AG04450 (cell line): ENCODE data around the gene TMEM147. TPM values are rescaled to one million over a fixed set of nuclear protein-coding genes. Genes with fewer than 3 reads are reported as not detected.

Source experiments
- CTCF ChIA-PET: fragments of 300-600, 350-600 bp; formaldehyde crosslinking; extraction: SDS; loops from one replicate; lab custom pipeline; 2022; ENCODE audit warnings: antibody characterized with exemption, inconsistent platforms; lab: Charles Lee
- POLR2A ChIA-PET: fragments of 350-600 bp; formaldehyde crosslinking; extraction: SDS; loops from one replicate; lab custom pipeline; 2021; ENCODE audit warnings: antibody characterized with exemption, inconsistent platforms; lab: Yijun Ruan, JAX
- DNase-seq: peaks from one replicate; pipeline ENCODE4 v3.0.0-alpha.2; 2011; ENCODE audit warnings: low read depth, low spot score
- H3K27ac ChIP-seq: one replicate; pipeline ENCODE4 v1.5.1; 2012; ENCODE audit warnings: low read depth, low read length, control low read depth
- H3K27me3 ChIP-seq: one replicate; pipeline ENCODE4 v1.6.0; 2012; ENCODE audit warnings: low read length; ENCODE audit not compliant: control insufficient read depth, insufficient read depth
- H3K4me3 ChIP-seq: 2 replicates; pipeline ENCODE4 v1.5.1; 2011; ENCODE audit warnings: mild to moderate bottlenecking, low read depth, low read length, control low read depth
- H3K9me3 ChIP-seq: 2 replicates; pipeline ENCODE4 v1.5.1; 2012; ENCODE audit warnings: low read length; ENCODE audit not compliant: control insufficient read depth, insufficient read depth
- polyA plus RNA-seq: library from polyadenylated mRNA; depleted of rRNA; stranded (reverse); fragments of >200 nt; gene quantifications from 2 replicates; pipeline ENCODE4 v1.2.3, GENCODE V29; 2011
- TF ChIP-seq, protein P1 (sequence below): IDR thresholded peaks from 2 replicates; pipeline ENCODE4 v1.5.1; 2011; ENCODE audit warnings: low read depth, low read length, control low read depth, inconsistent platforms

The TMEM147 gene
- polyA plus RNA-seq, 1 experiment: 88.7 TPM

DNA sequence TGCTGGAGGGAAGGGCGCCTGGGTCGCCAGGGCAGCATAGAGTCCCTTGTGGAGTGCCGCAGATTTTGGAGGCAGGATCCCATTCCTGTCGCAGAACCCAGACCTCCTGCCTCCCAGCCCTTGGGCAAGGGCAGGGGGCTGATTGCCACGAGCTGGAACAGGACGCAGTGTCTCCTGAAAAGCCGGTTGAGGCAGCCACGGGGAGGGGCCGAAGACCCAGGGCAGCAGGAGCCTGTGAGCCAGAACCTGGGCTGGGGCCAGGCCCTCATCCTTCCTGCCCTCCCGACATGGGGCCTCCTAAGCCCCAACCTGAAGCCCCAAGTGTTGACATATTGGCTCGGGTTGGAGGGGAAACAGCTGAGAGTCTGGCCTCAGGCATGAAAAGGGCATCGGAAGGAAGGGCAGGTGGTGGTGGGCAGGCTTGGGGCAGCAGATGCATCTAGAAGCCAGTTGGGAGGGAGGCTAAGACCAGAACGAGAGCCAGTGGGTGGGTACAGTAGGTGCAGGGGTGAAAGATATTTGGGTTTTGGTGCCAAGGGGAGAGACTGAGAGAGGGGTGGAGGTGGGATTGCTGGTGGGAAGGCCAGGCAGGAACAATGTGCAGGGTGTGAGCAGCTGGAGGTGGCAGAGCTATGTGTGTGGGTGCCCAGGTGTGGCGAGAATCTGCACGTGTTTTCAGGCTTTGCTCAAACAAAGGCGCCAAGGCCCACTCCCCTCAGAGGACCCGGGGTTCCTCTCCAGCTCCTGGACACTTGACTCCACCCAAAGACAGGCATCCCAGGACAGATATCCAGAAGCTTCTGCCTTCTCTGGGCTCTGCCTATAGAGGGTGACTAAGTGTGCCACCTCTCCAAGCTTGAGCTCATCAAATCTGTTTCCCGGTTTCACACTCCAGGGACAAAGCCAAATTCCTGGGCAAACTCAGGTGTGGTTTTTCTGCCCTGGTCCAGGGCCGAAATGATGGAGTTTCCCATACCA is 15.9 kb upstream of the TMEM147 start:
- ChIA-PET POLR2A (no interaction called here), CTCF (interaction anchor here (1.0 kb wide), 2 partner anchors 19 kb away, joined by 3 to 4 read pairs; no protein-coding TSS in a partner anchor)
- no peak for DNase-seq

DNA sequence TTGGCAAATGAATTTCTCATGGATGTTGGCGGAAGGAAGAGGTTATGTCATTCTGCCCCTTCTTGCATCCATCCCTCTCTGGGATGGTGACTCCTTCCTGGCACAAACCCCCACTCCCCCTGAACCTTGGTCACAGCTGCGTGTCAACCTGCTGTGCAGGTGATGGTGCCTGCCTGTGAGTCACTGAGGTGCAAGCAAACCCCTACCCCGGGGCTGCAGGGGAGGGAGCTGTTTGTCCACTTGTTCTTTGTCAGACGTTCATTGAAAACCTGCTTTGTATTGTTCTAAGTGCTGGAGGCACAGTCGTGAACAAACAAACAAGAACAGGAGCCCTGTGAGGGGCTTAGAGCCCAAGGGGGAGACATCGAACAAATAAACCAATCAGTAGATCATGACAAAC is 14.1 kb upstream of the TMEM147 start:
- H3K27ac ChIP-seq: no peak overlapping the region
- no peak overlapping the region for H3K4me3 ChIP-seq
- ChIA-PET CTCF (interaction anchor here (1.0 kb wide), 1 partner anchor 17 kb away, joined by 3 read pairs; no protein-coding TSS in a partner anchor), POLR2A (no interaction called here)
- H3K27me3 ChIP-seq: peaks cover 7% of the 10 kb centered on the region
- peaks cover 6% of the 10 kb centered on the region; the same call in 1 of the 2 replicates for H3K9me3 ChIP-seq
- TF ChIP-seq, protein P1, sequence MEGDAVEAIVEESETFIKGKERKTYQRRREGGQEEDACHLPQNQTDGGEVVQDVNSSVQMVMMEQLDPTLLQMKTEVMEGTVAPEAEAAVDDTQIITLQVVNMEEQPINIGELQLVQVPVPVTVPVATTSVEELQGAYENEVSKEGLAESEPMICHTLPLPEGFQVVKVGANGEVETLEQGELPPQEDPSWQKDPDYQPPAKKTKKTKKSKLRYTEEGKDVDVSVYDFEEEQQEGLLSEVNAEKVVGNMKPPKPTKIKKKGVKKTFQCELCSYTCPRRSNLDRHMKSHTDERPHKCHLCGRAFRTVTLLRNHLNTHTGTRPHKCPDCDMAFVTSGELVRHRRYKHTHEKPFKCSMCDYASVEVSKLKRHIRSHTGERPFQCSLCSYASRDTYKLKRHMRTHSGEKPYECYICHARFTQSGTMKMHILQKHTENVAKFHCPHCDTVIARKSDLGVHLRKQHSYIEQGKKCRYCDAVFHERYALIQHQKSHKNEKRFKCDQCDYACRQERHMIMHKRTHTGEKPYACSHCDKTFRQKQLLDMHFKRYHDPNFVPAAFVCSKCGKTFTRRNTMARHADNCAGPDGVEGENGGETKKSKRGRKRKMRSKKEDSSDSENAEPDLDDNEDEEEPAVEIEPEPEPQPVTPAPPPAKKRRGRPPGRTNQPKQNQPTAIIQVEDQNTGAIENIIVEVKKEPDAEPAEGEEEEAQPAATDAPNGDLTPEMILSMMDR: no peak
- DNase-seq: no peak

More for the DNA sequence above, 15.9 kb upstream of the TMEM147 start:
- Histone ChIP-seq H3K27me3 (peaks cover 7% of the 10 kb centered on the region), H3K27ac (no peak overlapping the region), H3K9me3 (peaks cover 6% of the 10 kb centered on the region; the same call in 1 of the 2 replicates), H3K4me3 (no peak overlapping the region)
- TF ChIP-seq, protein P1: no peak

DNA sequence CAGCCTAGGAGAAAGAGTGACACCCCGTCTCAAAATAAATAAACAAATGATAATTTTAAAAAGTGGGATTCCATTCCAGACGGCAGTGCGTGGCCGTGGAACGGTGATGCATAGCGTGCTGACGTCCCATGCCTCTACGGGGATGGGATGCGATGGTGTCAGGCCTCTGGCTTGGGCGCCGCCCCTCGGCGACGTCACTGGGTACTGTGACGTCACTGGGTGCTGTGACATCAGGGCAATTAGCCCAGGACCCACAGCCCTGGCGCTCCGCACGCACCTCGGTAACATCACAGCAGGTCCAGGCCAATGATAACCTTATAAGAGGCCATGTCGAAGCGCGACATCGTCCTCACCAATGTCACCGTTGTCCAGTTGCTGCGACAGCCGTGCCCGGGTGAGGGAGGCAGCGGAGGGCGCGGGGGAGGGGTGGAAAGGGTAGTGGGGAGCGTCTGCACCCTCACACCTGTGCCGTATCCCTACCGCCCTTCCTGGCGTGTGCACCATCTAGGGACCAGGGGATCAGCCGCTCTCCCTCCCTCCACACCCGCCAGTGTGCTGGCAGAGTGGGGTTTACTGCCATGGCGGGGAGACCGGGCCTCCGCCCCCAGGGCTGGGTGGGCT is 12.1 kb upstream of the TMEM147 start, which contains the start of gene GAPDHS:
Gene GAPDHS (plus strand): TSS at position 256 of the 621 bp plus-strand sequence. CDS start 72 bp downstream, at position 328.
- Histone ChIP-seq H3K4me3 (peak within 1 kb of the TSS; percentile 29), H3K9me3 (peaks cover 6% of the 10 kb centered on the region; the same call in 1 of the 2 replicates), H3K27ac (no peak within 1 kb of the TSS), H3K27me3 (peaks cover 7% of the 10 kb centered on the region)
- TF ChIP-seq, protein P1: no peak
- no peak for DNase-seq
- POLR2A ChIA-PET: no interaction called here
- CTCF ChIA-PET: no interaction called here

DNA sequence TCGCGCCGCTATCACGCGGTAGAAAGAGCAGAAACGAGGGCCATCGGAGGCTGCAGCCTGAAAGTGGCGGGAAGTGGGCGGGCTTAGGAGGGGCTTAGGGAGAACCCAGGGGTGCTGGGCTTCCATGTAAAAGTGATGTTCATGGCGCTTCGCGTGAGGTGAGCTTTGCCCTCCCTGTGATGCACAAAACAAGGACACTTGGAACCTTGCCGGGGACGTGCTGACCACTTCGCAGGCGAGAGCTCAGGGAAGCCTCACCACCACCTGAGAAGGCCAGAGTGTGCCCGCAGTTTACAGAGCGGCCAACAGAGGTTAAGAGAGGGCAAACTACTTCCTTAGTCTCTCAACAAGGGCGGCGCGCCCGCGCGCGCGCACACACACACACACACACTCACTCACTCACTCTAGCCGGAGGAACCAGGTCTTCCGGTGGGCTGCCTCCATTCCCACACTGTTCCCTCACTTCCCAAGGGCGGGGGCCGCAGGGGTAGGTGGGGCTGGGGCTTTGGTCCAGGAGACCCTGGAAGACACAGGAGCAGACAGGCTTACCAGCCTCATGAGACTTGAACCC is 11.5 kb upstream of the TMEM147 start:
- ChIA-PET CTCF (interaction anchor here (1.0 kb wide), 1 partner anchor 180 kb away, joined by 3 read pairs; no protein-coding TSS in a partner anchor), POLR2A (no interaction called here)
- H3K27ac ChIP-seq: no peak overlapping the region
- DNase-seq: no peak
- H3K9me3 ChIP-seq: peaks cover 6% of the 10 kb centered on the region; the same call in 1 of the 2 replicates
- H3K4me3 ChIP-seq: peak overlapping the region; percentile 29
- peaks cover 7% of the 10 kb centered on the region for H3K27me3 ChIP-seq
- TF ChIP-seq, protein P1: no peak
